Measurements from ENCODE around the gene DYNC1I1.
A peak's percentile ranks its signal among the peaks of the same experiment; 100 is the strongest.

The DYNC1I1 gene

GRCh38 chr7:96069401-96069800 is 297.0 kb downstream of the DYNC1I1 start:
- TF ChIP-seq CTCF (IDR thresholded peaks at IDR 0.05; ENCODE audit: low read depth, low read length), result no peak
- DNase-seq (ENCODE audit: extremely low read depth, low read depth), result no peak

DNA sequence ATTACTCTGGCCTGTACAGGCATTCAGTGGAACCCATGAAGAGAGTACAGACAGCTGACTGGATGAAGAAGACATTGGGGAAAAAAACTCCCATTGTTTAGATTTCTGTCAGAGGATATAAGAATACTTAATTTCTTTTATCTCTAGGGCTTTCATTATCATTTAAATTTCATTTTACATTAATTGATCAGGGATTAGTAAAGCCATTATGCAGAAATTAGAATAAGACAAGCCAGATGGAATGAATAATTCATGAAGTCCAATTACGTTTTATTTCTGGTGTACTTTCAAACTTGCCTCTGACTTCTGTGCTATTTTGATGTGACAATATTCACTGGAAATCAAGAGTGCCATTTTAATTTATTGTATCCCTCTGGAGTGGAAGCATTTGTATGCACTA is 302.5 kb downstream of the DYNC1I1 start:
- DNase-seq (ENCODE audit: extremely low read depth, low read depth), result no peak

GRCh38 chr7:96075510-96076349 is 303.4 kb downstream of the DYNC1I1 start:
- TF ChIP-seq CTCF (IDR thresholded peaks at IDR 0.05; ENCODE audit: low read depth, low read length), result peak; percentile 98
- no peak for DNase-seq (ENCODE audit: extremely low read depth, low read depth)

More for the DNA sequence above, 302.5 kb downstream of the DYNC1I1 start:
- TF ChIP-seq CTCF (IDR thresholded peaks at IDR 0.05; ENCODE audit: low read depth, low read length), result no peak

GRCh38 chr7:96076350-96076707 is 304.0 kb downstream of the DYNC1I1 start:
- no peak for DNase-seq (ENCODE audit: extremely low read depth, low read depth)
- no peak for TF ChIP-seq CTCF (IDR thresholded peaks at IDR 0.05; ENCODE audit: low read depth, low read length)

GRCh38 chr7:96080027-96080426 is 307.7 kb downstream of the DYNC1I1 start:
- no peak for TF ChIP-seq CTCF (IDR thresholded peaks at IDR 0.05; ENCODE audit: low read depth, low read length)
- no peak for DNase-seq (ENCODE audit: extremely low read depth, low read depth)

DNA sequence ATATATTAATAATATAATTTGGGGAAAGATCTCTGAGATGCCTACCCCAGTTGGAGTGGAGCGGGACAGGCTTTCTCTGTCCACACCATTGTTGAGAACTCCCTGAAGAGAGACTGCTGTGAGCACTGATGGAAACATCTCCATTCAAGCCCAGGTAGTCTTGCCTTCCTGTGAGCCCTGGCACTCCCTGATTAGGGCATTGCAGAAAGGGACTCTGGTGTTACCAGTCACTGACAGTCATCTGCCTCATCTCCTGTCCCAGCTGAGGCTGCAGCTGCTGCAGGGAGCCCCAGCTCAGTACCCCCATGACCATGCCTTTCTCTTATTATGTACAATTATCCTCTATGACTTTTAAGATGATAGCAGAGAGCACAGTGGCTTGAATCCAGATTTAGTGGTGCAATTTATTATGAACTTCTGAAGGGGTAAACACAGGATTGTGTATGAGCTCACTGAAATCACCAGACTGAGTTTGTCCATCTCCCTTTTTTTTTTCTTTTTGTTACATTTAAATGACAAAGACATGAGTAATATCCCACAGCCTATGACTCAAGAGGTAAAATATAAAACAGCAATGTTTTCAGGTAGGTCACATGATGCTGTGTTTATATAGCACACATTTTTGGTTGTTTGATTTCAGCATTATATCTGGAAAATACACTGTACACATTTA is 312.7 kb downstream of the DYNC1I1 start:
- no peak for DNase-seq (ENCODE audit: extremely low read depth, low read depth)
- no peak for TF ChIP-seq CTCF (IDR thresholded peaks at IDR 0.05; ENCODE audit: low read depth, low read length)

DNA sequence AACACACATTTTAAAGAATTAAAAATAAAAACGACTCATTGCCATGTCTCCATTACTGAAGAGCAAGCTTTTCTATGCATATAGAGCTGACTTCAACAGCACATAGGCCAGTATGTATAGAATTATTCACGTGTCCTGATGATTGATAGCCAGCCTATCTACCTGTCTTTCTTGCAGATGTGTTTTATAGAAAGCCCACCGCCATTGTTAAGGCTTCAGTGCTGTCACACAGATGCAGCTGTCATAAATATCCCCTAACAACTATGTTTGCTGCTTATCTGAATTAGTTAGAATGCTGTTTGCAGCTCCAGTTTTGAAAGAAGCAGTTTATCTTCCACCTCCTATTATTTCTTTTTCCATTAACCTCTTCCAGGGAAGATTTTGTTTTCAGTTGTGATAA is 313.6 kb downstream of the DYNC1I1 start:
- no peak for TF ChIP-seq CTCF (IDR thresholded peaks at IDR 0.05; ENCODE audit: low read depth, low read length)
- DNase-seq (ENCODE audit: extremely low read depth, low read depth), result no peak

Measured in AG09319 (cell line).